HEK293 (cell line): ENCODE data around the gene FLYWCH1.

Experiments used
- RBAK ChIP-seq: fragments of 450-650 bp; formaldehyde crosslinking; IDR thresholded peaks from 2 replicates; pipeline ENCODE4 v1.5.1; 2016; ENCODE audit warnings: missing biosample characterization, missing genetic modification characterization
- SETDB1 ChIP-seq: IDR thresholded peaks from one replicate; pipeline ENCODE4 v1.6.1; 2017; ENCODE audit warnings: mild to moderate bottlenecking, low read length, moderate library complexity, mixed read lengths; ENCODE audit not compliant: insufficient read length
- SP3 ChIP-seq: fragments of 450-650 bp; formaldehyde crosslinking; IDR thresholded peaks from 2 replicates; pipeline ENCODE4 v1.5.1; 2016; ENCODE audit warnings: missing biosample characterization, missing genetic modification characterization
- ZBTB10 ChIP-seq: fragments of 450-650 bp; formaldehyde crosslinking; IDR thresholded peaks from 2 replicates; pipeline ENCODE4 v1.5.1; 2016; ENCODE audit warnings: missing biosample characterization, missing genetic modification characterization
- ZBTB6 ChIP-seq: fragments of 450-650 bp; formaldehyde crosslinking; IDR thresholded peaks from 2 replicates; pipeline ENCODE4 v1.5.1; 2017; ENCODE audit warnings: missing biosample characterization, missing genetic modification characterization
- ZBTB8A ChIP-seq: fragments of 450-650 bp; formaldehyde crosslinking; IDR thresholded peaks from 2 replicates; pipeline ENCODE4 v1.5.1; 2016; ENCODE audit warnings: missing biosample characterization, missing genetic modification characterization
- ZNF121 ChIP-seq: fragments of 450-650 bp; formaldehyde crosslinking; IDR thresholded peaks from 2 replicates; pipeline ENCODE4 v1.5.1; 2016; ENCODE audit warnings: missing biosample characterization, missing genetic modification characterization
- ZNF132 ChIP-seq: fragments of 450-650 bp; formaldehyde crosslinking; IDR thresholded peaks from 2 replicates; pipeline ENCODE4 v1.5.1; 2017; ENCODE audit warnings: missing biosample characterization, missing genetic modification characterization, borderline replicate concordance
- ZNF157 ChIP-seq: fragments of 450-650 bp; formaldehyde crosslinking; IDR thresholded peaks from 2 replicates; pipeline ENCODE4 v1.5.1; 2016; ENCODE audit warnings: missing biosample characterization, missing genetic modification characterization
- ZNF169 ChIP-seq: fragments of 450-650 bp; formaldehyde crosslinking; IDR thresholded peaks from 2 replicates; pipeline ENCODE4 v1.5.1; 2016; ENCODE audit warnings: missing biosample characterization, missing genetic modification characterization
- ZNF274 ChIP-seq, 2 experiments: fragments of 200-500 bp in 1 of 2; fragments of 450-650 bp in 1 of 2; sonication (Bioruptor generic) in 1 of 2; formaldehyde crosslinking in 1 of 2; IDR thresholded peaks; 2 replicates each; pipeline versions ENCODE4 v1.5.1 to v1.6.1; 2014 to 2016; ENCODE audit warnings: borderline replicate concordance in 1 of 2, inconsistent platforms in 1 of 2, low read length in 1 of 2, missing biosample characterization in 1 of 2, missing genetic modification characterization in 1 of 2
- ZNF311 ChIP-seq: fragments of 450-650 bp; formaldehyde crosslinking; IDR thresholded peaks from 2 replicates; pipeline ENCODE4 v1.5.1; 2017; ENCODE audit warnings: missing biosample characterization, missing genetic modification characterization, borderline replicate concordance
- ZNF362 ChIP-seq: fragments of 450-650 bp; formaldehyde crosslinking; IDR thresholded peaks from 2 replicates; pipeline ENCODE4 v1.5.1; 2016; ENCODE audit warnings: missing biosample characterization, missing genetic modification characterization
- ZNF514 ChIP-seq: fragments of 450-650 bp; formaldehyde crosslinking; IDR thresholded peaks from 2 replicates; pipeline ENCODE4 v1.5.1; 2016; ENCODE audit warnings: missing biosample characterization, missing genetic modification characterization
- ZNF529 ChIP-seq: fragments of 450-650 bp; formaldehyde crosslinking; IDR thresholded peaks from 2 replicates; pipeline ENCODE4 v1.5.1; 2017; ENCODE audit warnings: missing genetic modification characterization, missing biosample characterization; ENCODE audit not compliant: insufficient replicate concordance
- ZNF549 ChIP-seq: fragments of 450-650 bp; IDR thresholded peaks from 2 replicates; pipeline ENCODE4 v1.5.1; 2018; ENCODE audit warnings: missing biosample characterization, missing genetic modification characterization, mild to moderate bottlenecking, inconsistent platforms, moderate library complexity
- ZNF561 ChIP-seq: fragments of 450-650 bp; IDR thresholded peaks from 2 replicates; pipeline ENCODE4 v1.5.1; 2018; ENCODE audit warnings: missing biosample characterization, missing genetic modification characterization, borderline replicate concordance
- ZNF610 ChIP-seq: fragments of 450-650 bp; formaldehyde crosslinking; IDR thresholded peaks from 2 replicates; pipeline ENCODE4 v1.5.1; 2016; ENCODE audit warnings: missing biosample characterization, missing genetic modification characterization, borderline replicate concordance
- ZNF626 ChIP-seq: fragments of 450-650 bp; sonication (Bioruptor Pico); formaldehyde crosslinking; IDR thresholded peaks from 2 replicates; pipeline ENCODE4 v1.5.1; 2018; ENCODE audit warnings: missing biosample characterization, missing genetic modification characterization, inconsistent platforms
- ZNF645 ChIP-seq: fragments of 450-650 bp; formaldehyde crosslinking; IDR thresholded peaks from 2 replicates; pipeline ENCODE4; 2016; ENCODE audit warnings: missing biosample characterization, missing genetic modification characterization
- ZNF664 ChIP-seq: fragments of 450-650 bp; formaldehyde crosslinking; IDR thresholded peaks from 2 replicates; pipeline ENCODE4 v1.5.1; 2016; ENCODE audit warnings: missing biosample characterization, missing genetic modification characterization
- ZNF701 ChIP-seq: fragments of 450-650 bp; formaldehyde crosslinking; IDR thresholded peaks from 2 replicates; pipeline ENCODE4 v1.5.1; 2016; ENCODE audit warnings: missing biosample characterization, missing genetic modification characterization
- ZNF768 ChIP-seq: fragments of 450-650 bp; formaldehyde crosslinking; IDR thresholded peaks from 2 replicates; pipeline ENCODE4 v1.5.1; 2018; ENCODE audit warnings: missing biosample characterization, mild to moderate bottlenecking, missing genetic modification characterization
- ZNF776 ChIP-seq: fragments of 450-650 bp; formaldehyde crosslinking; IDR thresholded peaks from 2 replicates; pipeline ENCODE4 v1.5.0; 2017; ENCODE audit warnings: missing biosample characterization, missing genetic modification characterization, borderline replicate concordance
- ZXDB ChIP-seq: fragments of 450-650 bp; formaldehyde crosslinking; IDR thresholded peaks from 2 replicates; pipeline ENCODE4 v1.5.1; 2016; ENCODE audit warnings: missing biosample characterization, missing genetic modification characterization
- TF ChIP-seq, protein P1 (sequence below): fragments of 450-650 bp; formaldehyde crosslinking; IDR thresholded peaks from 2 replicates; pipeline ENCODE4 v1.5.1; 2016; ENCODE audit warnings: missing biosample characterization, missing genetic modification characterization, borderline replicate concordance
- TF ChIP-seq, protein P2 (sequence below): fragments of 450-650 bp; formaldehyde crosslinking; IDR thresholded peaks from 2 replicates; pipeline ENCODE4 v1.5.1; 2016; ENCODE audit warnings: missing biosample characterization, missing genetic modification characterization, low read depth
- TF ChIP-seq, protein P3 (sequence below): fragments of 450-650 bp; formaldehyde crosslinking; IDR thresholded peaks from 2 replicates; pipeline ENCODE4 v1.5.1; 2016; ENCODE audit warnings: missing biosample characterization, missing genetic modification characterization
- TF ChIP-seq, protein P4 (sequence below): fragments of 450-650 bp; formaldehyde crosslinking; IDR thresholded peaks from 2 replicates; pipeline ENCODE4 v1.5.1; 2017; ENCODE audit warnings: missing biosample characterization, missing genetic modification characterization

Gene FLYWCH1

GRCh38 chr16:2874912-2875362 lies 36.8 kb upstream of the FLYWCH1 start (continued):
- TF ChIP-seq ZBTB8A (tag by site-specific recombination) = peak; percentile 62
- TF ChIP-seq ZNF776 (tag by site-specific recombination) = no peak
- TF ChIP-seq ZNF362 (tag by site-specific recombination) = 0 out of 2 replicates have a peak, but pooled peaks have one; percentile 79
- no peak for TF ChIP-seq ZNF645 (tag by site-specific recombination)
- TF ChIP-seq ZNF121 (tag by site-specific recombination) = no peak
- no peak for TF ChIP-seq ZNF768
- TF ChIP-seq ZNF514 (tag by site-specific recombination) = no peak
- TF ChIP-seq, protein P1, sequence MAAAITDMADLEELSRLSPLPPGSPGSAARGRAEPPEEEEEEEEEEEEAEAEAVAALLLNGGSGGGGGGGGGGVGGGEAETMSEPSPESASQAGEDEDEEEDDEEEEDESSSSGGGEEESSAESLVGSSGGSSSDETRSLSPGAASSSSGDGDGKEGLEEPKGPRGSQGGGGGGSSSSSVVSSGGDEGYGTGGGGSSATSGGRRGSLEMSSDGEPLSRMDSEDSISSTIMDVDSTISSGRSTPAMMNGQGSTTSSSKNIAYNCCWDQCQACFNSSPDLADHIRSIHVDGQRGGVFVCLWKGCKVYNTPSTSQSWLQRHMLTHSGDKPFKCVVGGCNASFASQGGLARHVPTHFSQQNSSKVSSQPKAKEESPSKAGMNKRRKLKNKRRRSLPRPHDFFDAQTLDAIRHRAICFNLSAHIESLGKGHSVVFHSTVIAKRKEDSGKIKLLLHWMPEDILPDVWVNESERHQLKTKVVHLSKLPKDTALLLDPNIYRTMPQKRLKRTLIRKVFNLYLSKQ = no peak
- TF ChIP-seq SETDB1 = no peak
- no peak for TF ChIP-seq ZNF701
- no peak for TF ChIP-seq ZNF529 (tag by site-specific recombination)
- TF ChIP-seq ZNF549 = no peak
- no peak for TF ChIP-seq ZNF561
- TF ChIP-seq ZBTB6 (tag by site-specific recombination) = no peak
- TF ChIP-seq ZNF157 (tag by site-specific recombination) = no peak
- no peak for TF ChIP-seq ZNF132 (tag by site-specific recombination)
- TF ChIP-seq, protein P2, sequence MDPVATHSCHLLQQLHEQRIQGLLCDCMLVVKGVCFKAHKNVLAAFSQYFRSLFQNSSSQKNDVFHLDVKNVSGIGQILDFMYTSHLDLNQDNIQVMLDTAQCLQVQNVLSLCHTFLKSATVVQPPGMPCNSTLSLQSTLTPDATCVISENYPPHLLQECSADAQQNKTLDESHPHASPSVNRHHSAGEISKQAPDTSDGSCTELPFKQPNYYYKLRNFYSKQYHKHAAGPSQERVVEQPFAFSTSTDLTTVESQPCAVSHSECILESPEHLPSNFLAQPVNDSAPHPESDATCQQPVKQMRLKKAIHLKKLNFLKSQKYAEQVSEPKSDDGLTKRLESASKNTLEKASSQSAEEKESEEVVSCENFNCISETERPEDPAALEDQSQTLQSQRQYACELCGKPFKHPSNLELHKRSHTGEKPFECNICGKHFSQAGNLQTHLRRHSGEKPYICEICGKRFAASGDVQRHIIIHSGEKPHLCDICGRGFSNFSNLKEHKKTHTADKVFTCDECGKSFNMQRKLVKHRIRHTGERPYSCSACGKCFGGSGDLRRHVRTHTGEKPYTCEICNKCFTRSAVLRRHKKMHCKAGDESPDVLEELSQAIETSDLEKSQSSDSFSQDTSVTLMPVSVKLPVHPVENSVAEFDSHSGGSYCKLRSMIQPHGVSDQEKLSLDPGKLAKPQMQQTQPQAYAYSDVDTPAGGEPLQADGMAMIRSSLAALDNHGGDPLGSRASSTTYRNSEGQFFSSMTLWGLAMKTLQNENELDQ (tag by site-specific recombination) = no peak
- no peak for TF ChIP-seq ZNF311
- no peak for TF ChIP-seq ZNF274 (IDR thresholded peaks at IDR 0.05; ENCODE audit: low read length)
- TF ChIP-seq ZNF274 (tag by site-specific recombination; IDR thresholded peaks at IDR 0.05; ENCODE audit: borderline replicate concordance) = no peak
- no peak for TF ChIP-seq RBAK (tag by site-specific recombination)
- TF ChIP-seq ZXDB (tag by site-specific recombination) = no peak
- TF ChIP-seq ZNF664 = no peak
- no peak for TF ChIP-seq ZNF169 (tag by site-specific recombination)
- no peak for TF ChIP-seq ZNF626 (tag by site-specific recombination)
- TF ChIP-seq, protein P3, sequence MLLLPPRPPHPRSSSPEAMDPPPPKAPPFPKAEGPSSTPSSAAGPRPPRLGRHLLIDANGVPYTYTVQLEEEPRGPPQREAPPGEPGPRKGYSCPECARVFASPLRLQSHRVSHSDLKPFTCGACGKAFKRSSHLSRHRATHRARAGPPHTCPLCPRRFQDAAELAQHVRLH (tag by site-specific recombination) = no peak
- TF ChIP-seq, protein P4, sequence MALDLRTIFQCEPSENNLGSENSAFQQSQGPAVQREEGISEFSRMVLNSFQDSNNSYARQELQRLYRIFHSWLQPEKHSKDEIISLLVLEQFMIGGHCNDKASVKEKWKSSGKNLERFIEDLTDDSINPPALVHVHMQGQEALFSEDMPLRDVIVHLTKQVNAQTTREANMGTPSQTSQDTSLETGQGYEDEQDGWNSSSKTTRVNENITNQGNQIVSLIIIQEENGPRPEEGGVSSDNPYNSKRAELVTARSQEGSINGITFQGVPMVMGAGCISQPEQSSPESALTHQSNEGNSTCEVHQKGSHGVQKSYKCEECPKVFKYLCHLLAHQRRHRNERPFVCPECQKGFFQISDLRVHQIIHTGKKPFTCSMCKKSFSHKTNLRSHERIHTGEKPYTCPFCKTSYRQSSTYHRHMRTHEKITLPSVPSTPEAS (tag by site-specific recombination) = no peak
- no peak; the same call in 1 of the 2 replicates for TF ChIP-seq SP3 (tag by site-specific recombination)
- TF ChIP-seq ZBTB10 = no peak
- TF ChIP-seq ZNF610 (tag by site-specific recombination) = no peak
